ENCODE results near the gene SCN2B.

DNA sequence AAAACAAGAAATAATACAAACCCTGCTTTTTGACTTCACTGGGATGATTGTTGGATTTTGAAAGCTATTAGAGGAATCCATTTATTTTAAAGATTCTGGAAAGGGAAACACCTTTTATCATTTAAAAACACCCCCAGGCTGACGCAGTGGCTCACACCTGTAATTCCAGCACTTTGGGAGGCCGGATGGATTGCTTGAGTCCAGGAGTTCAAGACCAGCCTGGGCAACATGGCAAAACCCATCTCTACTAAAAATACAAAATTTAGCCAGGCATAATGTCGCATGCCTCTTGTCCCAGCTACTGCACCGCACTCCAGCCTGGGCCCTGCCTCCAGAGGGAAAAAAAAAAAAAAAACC is 317 bp upstream of the SCN2B start:
- TF ChIP-seq POLR2A (IDR thresholded peaks at IDR 0.05) (no peak), POLR2AphosphoS5 (IDR thresholded peaks at IDR 0.05) (no peak)
